ENCODE results near the gene BBX.

The BBX gene

GRCh38 chr3:107598926-107599771 is 76.4 kb downstream of the BBX start:
- peak; percentile 70 for DNase-seq (ENCODE audit: low spot score)
- peak; percentile 86 for FAIRE-seq

- DNase-seq (ENCODE audit: low spot score) (no peak), FAIRE-seq (no peak)
Observed at GRCh38 chr3:107599772-107600145, 77.0 kb downstream of the BBX start.

GRCh38 chr3:107600780-107601179 is 78.0 kb downstream of the BBX start:
- DNase-seq (ENCODE audit: low spot score) (no peak), FAIRE-seq (no peak)

- no peak for DNase-seq (ENCODE audit: low spot score)
- no peak for FAIRE-seq
Observed at GRCh38 chr3:107604057-107604822, 81.5 kb downstream of the BBX start.

GRCh38 chr3:107611775-107612469 is 89.2 kb downstream of the BBX start:
- FAIRE-seq, result no peak
- no peak for DNase-seq (ENCODE audit: low spot score)

- FAIRE-seq (no peak), DNase-seq (ENCODE audit: low spot score) (no peak)
Observed at GRCh38 chr3:107612664-107613084, 89.9 kb downstream of the BBX start.

- DNase-seq (ENCODE audit: low spot score) (peak; percentile 28), FAIRE-seq (peak; percentile 77)
Observed at GRCh38 chr3:107619549-107619948, 96.8 kb downstream of the BBX start.

- FAIRE-seq (no peak), DNase-seq (ENCODE audit: low spot score) (no peak)
Observed at GRCh38 chr3:107620534-107620933, 97.8 kb downstream of the BBX start.

- FAIRE-seq, result no peak
- no peak for DNase-seq (ENCODE audit: low spot score)
Observed at GRCh38 chr3:107621465-107621864, 98.7 kb downstream of the BBX start.

GRCh38 chr3:107627962-107628542 is 105.3 kb downstream of the BBX start:
- FAIRE-seq (peak; percentile 69), DNase-seq (ENCODE audit: low spot score) (no peak)

GRCh38 chr3:107629566-107629965 is 106.8 kb downstream of the BBX start:
- FAIRE-seq (no peak), DNase-seq (ENCODE audit: low spot score) (no peak)

- FAIRE-seq (no peak), DNase-seq (ENCODE audit: low spot score) (no peak)
Observed at GRCh38 chr3:107630779-107631178, 108.0 kb downstream of the BBX start.

GRCh38 chr3:107632576-107632975 is 109.8 kb downstream of the BBX start:
- FAIRE-seq (no peak), DNase-seq (ENCODE audit: low spot score) (no peak)

GRCh38 chr3:107633327-107634098 is 110.8 kb downstream of the BBX start:
- DNase-seq (ENCODE audit: low spot score) (no peak), FAIRE-seq (no peak)

- DNase-seq (ENCODE audit: low spot score), result no peak
- no peak for FAIRE-seq
Observed at GRCh38 chr3:107634099-107634489, 111.3 kb downstream of the BBX start.

GRCh38 chr3:107637416-107638183 is 114.8 kb downstream of the BBX start:
- DNase-seq (ENCODE audit: low spot score), result peak; percentile 48
- FAIRE-seq, result no peak

GRCh38 chr3:107641572-107642307 is 119.0 kb downstream of the BBX start:
- no peak for FAIRE-seq

GRCh38 chr3:107643038-107643883 is 120.5 kb downstream of the BBX start:
- no peak for DNase-seq (ENCODE audit: low spot score)
- FAIRE-seq, result no peak

More at GRCh38 chr3:107641572-107642307, 119.0 kb downstream of the BBX start:
- DNase-seq (ENCODE audit: low spot score), result no peak

All from RCC 7860 (cell line).